Colonic mucosa (tissue), 4 donors: ENCODE data around the gene LTA4H. TPM values are rescaled to one million over a fixed set of nuclear protein-coding genes. Genes with fewer than 3 reads are reported as not detected.

Experiments
- DNase-seq: peaks from one replicate; pipeline ENCODE4 v3.0.0-alpha.2; 2020
- H3K27ac ChIP-seq: fragments of 200-600 bp; one replicate; pipeline ENCODE4 v1.8.0; 2021
- H3K27me3 ChIP-seq: fragments of 200-600 bp; one replicate; pipeline ENCODE4 v1.8.0; 2021
- H3K36me3 ChIP-seq: fragments of 200-600 bp; one replicate; pipeline ENCODE4 v1.8.0; 2021
- H3K4me1 ChIP-seq: fragments of 200-600 bp; one replicate; pipeline ENCODE4 v1.8.0; 2021; ENCODE audit warnings: mild to moderate bottlenecking
- H3K4me3 ChIP-seq: fragments of 200-600 bp; one replicate; pipeline ENCODE4 v1.8.0; 2021
- H3K9ac ChIP-seq, 2 donors: one replicate each; pipeline ENCODE4 v1.7.0; 2013; ENCODE audit warnings: control low read depth in 2 of 2, low read depth in 2 of 2, low read length in 2 of 2
- H3K9me3 ChIP-seq: fragments of 200-600 bp; one replicate; pipeline ENCODE4 v1.8.0; 2021
- CTCF ChIP-seq: fragments of 200-600 bp; IDR thresholded peaks from one replicate; pipeline ENCODE4 v1.8.0; 2022; ENCODE audit warnings: antibody characterized with exemption, mild to moderate bottlenecking
- intact Hi-C: fragments of 100-400 bp; cut with DNase I; formaldehyde crosslinking; loops from one replicate; pipeline ENCODE4 v1.14.1; 2022
- total RNA-seq, 2 donors: library from RNA; stranded (reverse); fragmentation: NEBNext Ultra II Directional in 1 of 2; extraction: Animal tissue kit (Norgen Biotek cat#: 25700) in 1 of 2; gene quantifications; one replicate each; pipeline ENCODE4 v1.2.1, GENCODE V29; 2021
- donor health status: healthy.
- donor health status: DM: no; HTN: no; CAD: no.
- donor health status: DM: no; HTN: no; CAD: no.

Gene LTA4H
- total RNA-seq, 2 donors from 2014 or later: 71.4 to 96.5 TPM

- Histone ChIP-seq H3K9ac (no peak overlapping the region), H3K4me1 (peaks cover 5% of the 10 kb centered on the region), H3K4me3 (no peak overlapping the region), H3K9me3 (no peaks in the 10 kb centered on the region), H3K27ac (no peak overlapping the region), H3K27me3 (no peaks in the 10 kb centered on the region), H3K36me3 (no peaks in the 10 kb centered on the region)
- TF ChIP-seq CTCF: no peak
- no peak for DNase-seq
- intact Hi-C loops: no loop called here
Observed at GRCh38 chr12:96044017-96044942, 8.9 kb upstream of the LTA4H start.

DNA sequence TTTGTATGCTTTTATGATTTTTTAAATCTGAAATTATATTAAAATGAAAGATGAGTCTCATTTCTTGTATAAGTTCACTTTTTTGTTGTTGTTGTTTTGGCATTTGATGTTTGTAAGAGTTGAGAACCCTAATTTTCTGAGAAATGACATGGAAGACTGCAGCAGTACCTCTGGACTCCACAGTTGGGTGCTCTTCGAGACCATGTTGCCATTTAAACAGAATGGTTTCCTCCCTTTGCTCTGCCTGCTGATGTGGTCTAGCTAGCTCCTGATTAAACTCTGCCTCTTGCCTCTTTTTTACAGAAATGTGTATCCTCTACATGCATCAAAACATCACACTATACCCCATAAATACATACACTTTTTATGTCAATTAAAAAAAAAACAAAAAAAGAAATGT is 5.8 kb upstream of the LTA4H start:
- H3K27me3 ChIP-seq: no peaks in the 10 kb centered on the region
- no peak overlapping the region for H3K4me3 ChIP-seq
- H3K4me1 ChIP-seq: no peaks in the 10 kb centered on the region
- intact Hi-C loops: no loop called here
- DNase-seq: no peak
- H3K9ac ChIP-seq: no peak overlapping the region
- no peaks in the 10 kb centered on the region for H3K36me3 ChIP-seq
- TF ChIP-seq CTCF: no peak
- no peaks in the 10 kb centered on the region for H3K9me3 ChIP-seq
- no peak overlapping the region for H3K27ac ChIP-seq

DNA sequence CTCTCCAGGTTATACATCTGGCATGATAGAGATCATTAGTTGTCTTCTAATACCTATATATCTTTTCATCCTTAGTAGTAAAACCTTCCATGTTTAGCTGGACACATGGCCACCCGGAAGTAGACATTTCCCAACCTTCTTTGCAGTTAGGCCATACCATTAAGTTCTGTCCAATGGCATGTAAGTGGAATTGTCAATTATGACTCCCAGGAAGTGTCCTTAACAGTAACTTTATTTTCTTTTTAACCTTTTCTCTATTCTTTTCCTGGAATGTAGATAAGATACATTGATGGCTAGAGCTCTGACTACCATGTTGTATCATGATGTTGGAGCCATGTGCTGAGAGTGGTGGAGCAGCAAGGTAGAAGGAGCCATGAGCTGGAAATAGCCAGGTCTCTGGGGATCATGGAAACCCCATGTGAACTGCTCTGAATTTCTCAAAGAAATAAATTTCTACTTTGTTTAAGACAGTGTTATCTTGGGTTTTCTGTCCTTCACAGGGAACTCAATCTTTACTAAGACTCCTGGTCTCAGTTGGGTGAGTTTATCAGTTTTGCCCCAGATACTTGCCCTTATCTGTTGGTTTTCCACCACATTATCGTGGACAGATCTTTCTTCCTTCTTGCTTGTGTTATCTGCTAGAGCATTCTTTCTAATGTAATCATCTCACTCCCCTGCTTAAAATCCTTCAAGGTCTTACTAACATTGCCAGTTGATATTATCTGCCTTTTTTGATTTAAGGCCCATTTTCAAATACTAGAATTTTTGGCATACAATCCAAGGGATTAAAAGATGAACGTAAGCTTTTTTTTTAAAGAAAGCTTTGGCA is 5.1 kb upstream of the LTA4H start:
- Histone ChIP-seq H3K9ac (no peak overlapping the region), H3K9me3 (no peaks in the 10 kb centered on the region), H3K4me3 (no peak overlapping the region), H3K27me3 (no peaks in the 10 kb centered on the region), H3K4me1 (no peaks in the 10 kb centered on the region), H3K36me3 (no peaks in the 10 kb centered on the region), H3K27ac (no peak overlapping the region)
- no peak for TF ChIP-seq CTCF
- intact Hi-C loops: no loop called here
- DNase-seq: no peak

DNA sequence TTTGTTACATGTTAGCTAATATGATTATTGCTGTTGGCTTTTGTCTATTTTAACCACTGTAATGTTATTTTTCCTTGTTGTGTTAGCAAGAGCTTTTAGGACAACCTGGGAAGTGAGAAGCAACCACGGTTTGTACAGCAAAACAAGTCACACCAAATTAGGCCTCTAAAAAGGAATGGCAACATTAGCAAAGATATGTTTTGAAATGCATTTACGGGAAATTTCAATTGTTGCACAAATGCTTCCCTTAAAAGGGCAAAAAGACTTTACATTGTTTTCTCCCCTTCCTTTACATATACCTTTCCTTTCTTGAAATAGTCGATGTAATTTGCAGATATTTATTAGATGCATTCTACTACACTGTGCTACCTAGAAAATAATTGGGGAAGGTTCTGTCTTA is 4.1 kb upstream of the LTA4H start:
- intact Hi-C loops: no loop called here
- TF ChIP-seq CTCF: no peak
- H3K4me3 ChIP-seq: no peak overlapping the region
- no peaks in the 10 kb centered on the region for H3K4me1 ChIP-seq
- H3K27me3 ChIP-seq: no peaks in the 10 kb centered on the region
- no peak overlapping the region for H3K9ac ChIP-seq
- no peaks in the 10 kb centered on the region for H3K36me3 ChIP-seq
- H3K27ac ChIP-seq: no peak overlapping the region
- H3K9me3 ChIP-seq: no peaks in the 10 kb centered on the region
- DNase-seq: no peak

GRCh38 chr12:96036765-96037455 is 1.5 kb upstream of the LTA4H start:
- no peaks in the 10 kb centered on the region for H3K36me3 ChIP-seq
- no peak for DNase-seq
- H3K27me3 ChIP-seq: no peaks in the 10 kb centered on the region
- no peak overlapping the region for H3K9ac ChIP-seq
- H3K4me1 ChIP-seq: peaks cover 11% of the 10 kb centered on the region
- H3K9me3 ChIP-seq: no peaks in the 10 kb centered on the region
- intact Hi-C loops: no loop called here
- H3K4me3 ChIP-seq: no peak overlapping the region
- no peak overlapping the region for H3K27ac ChIP-seq
- TF ChIP-seq CTCF: no peak
